ENCODE measurements around the gene SPTLC2.

DNA sequence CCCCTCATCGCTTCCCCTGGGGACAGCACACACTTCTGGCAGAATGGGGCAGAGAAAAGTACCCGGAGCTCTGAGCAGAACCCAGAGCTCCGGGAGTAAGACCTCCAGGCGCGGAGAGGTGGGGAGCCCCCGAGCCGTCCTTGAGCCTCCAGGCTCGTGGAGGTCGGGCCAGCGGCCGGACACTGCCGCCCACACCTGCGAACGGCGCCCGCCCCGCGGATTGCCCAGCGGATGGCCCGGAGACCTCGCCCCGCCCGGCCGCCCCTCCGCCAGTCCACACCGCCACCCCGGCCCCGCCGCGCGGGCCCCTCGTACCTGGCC is 344 bp downstream of the SPTLC2 start:
- TF ChIP-seq CTCF (IDR thresholded peaks at IDR 0.05), result no peak
- TF ChIP-seq POLR2A (IDR thresholded peaks at IDR 0.05), result no peak

Data from suprapubic skin (tissue), 3 donors.